K562 (cell line): ENCODE results near the gene RPL11. TPM values are rescaled to one million over a fixed set of nuclear protein-coding genes. Genes with fewer than 3 reads are reported as not detected.

ENCODE experiments used
- ARID3A ChIP-seq: IDR thresholded peaks from 2 replicates; pipeline ENCODE4 v1.6.1; 2012; ENCODE audit warnings: low read depth, low read length, improper control_type of control experiment, borderline replicate concordance
- CEBPZ ChIP-seq: fragments of 150-350 bp; IDR thresholded peaks from 2 replicates; pipeline ENCODE4 v1.6.1; 2014; ENCODE audit warnings: low read depth, mild to moderate bottlenecking, low read length, borderline replicate concordance
- CUX1 ChIP-seq: fragments of 200-800 bp; sonication (Bioruptor generic); IDR thresholded peaks from 2 replicates; pipeline ENCODE4 v1.6.1; 2016; ENCODE audit warnings: missing genetic modification characterization, missing compliant biosample characterization
- CXXC5 ChIP-seq: fragments of 250-450 bp; sonication (Bioruptor Pico); IDR thresholded peaks from 2 replicates; pipeline ENCODE4 v1.8.0; 2022; ENCODE audit warnings: inconsistent platforms, mild to moderate bottlenecking, moderate library complexity
- E2F3 ChIP-seq: fragments of 250-450 bp; sonication (Bioruptor Pico); IDR thresholded peaks from 2 replicates; pipeline ENCODE4 v1.4.0; 2020; ENCODE audit warnings: mild to moderate bottlenecking
- FOXJ2 ChIP-seq: fragments of 200-800 bp; sonication (Bioruptor generic); IDR thresholded peaks from 2 replicates; pipeline ENCODE4 v1.6.1; 2016; ENCODE audit warnings: missing genetic modification characterization, missing compliant biosample characterization
- NR2C1 ChIP-seq, 2 experiments: fragments of 450-650 bp; IDR thresholded peaks; 2 replicates each; pipeline ENCODE4 v1.6.1; 2017; ENCODE audit warnings: mild to moderate bottlenecking in 2 of 2, antibody characterized with exemption in 1 of 2, inconsistent platforms in 1 of 2, missing compliant biosample characterization in 1 of 2, missing genetic modification characterization in 1 of 2
- RBM22 ChIP-seq: fragments of 200-400 bp; formaldehyde crosslinking; IDR thresholded peaks from 2 replicates; pipeline ENCODE4 v1.6.1; 2018; ENCODE audit warnings: low read length, low read depth; ENCODE audit not compliant: poor library complexity, severe bottlenecking
- RCOR1 ChIP-seq, 2 experiments: IDR thresholded peaks; 2 replicates each; pipeline ENCODE4 v1.6.1; 2012; ENCODE audit warnings: low read depth in 2 of 2, low read length in 2 of 2, borderline replicate concordance in 1 of 2, improper control_type of control experiment in 1 of 2
- STAG1 ChIP-seq: sonication (generic); formaldehyde crosslinking; IDR thresholded peaks from 2 replicates; pipeline ENCODE4 v1.5.0; 2020; ENCODE audit warnings: missing genetic modification reagents, borderline replicate concordance
- TAF9B ChIP-seq: fragments of 450-650 bp; IDR thresholded peaks from 2 replicates; pipeline ENCODE4 v1.6.1; 2018; ENCODE audit warnings: mild to moderate bottlenecking; ENCODE audit not compliant: partially characterized antibody
- TEAD4 ChIP-seq, 2 experiments: sonication (generic) in 1 of 2; formaldehyde crosslinking in 1 of 2; IDR thresholded peaks; 2 replicates each; pipeline versions ENCODE4 v1.6.1 to v1.8.0; 2012 to 2022; ENCODE audit warnings: borderline replicate concordance in 1 of 2, inconsistent platforms in 1 of 2, low read length in 1 of 2, mild to moderate bottlenecking in 1 of 2, missing genetic modification reagents in 1 of 2
- polyA plus RNA-seq, 8 experiments: library from polyadenylated mRNA; depleted of rRNA in 4 of 8; stranded (reverse) in 5 of 8; unstranded in 3 of 8; fragments of >200 nt; fragmentation: Nextera tagmentation in 2 of 8; fragmentation: Illumina TruSeq in 1 of 8; extraction: Ambion mirVana in 2 of 8; extraction: Trizol in 1 of 8; gene quantifications; 2 replicates each; pipeline versions ENCODE4 v1.2.1 to v1.2.3, GENCODE V29; 2011 to 2014; ENCODE audit warnings: inconsistent platforms in 1 of 8, missing spikeins in 1 of 8
- total RNA-seq, 7 experiments: library from RNA; depleted of rRNA in 6 of 7; stranded (reverse); fragments of >200 nt in 6 of 7; fragmentation: Illumina TruSeq in 2 of 7; extraction: Trizol in 2 of 7; gene quantifications; 2 replicates each; pipeline versions ENCODE4 v1.2.1 to v1.2.3, GENCODE V29; 2011 to 2021; ENCODE audit warnings: low replicate concordance in 1 of 7

RPL11 gene
- total and polyA plus RNA-seq, 9 of the 15 experiments (the other 6 are each of a cell fraction or from before 2014, with no cell fraction given), result 1,781 to 4,526 (median 3,111) TPM

GRCh38 chr1:23673086-23673813 lies 18.4 kb upstream of the RPL11 start (continued):
- no peak for TF ChIP-seq ARID3A
- no peak for TF ChIP-seq RBM22
- TF ChIP-seq TAF9B, result no peak
- no peak for TF ChIP-seq E2F3 (CRISPR knock-in tag)
- TF ChIP-seq RCOR1 (IDR thresholded peaks at IDR 0.05; ENCODE audit: borderline replicate concordance in 1 of 2, low read depth in 2 of 2, low read length in 2 of 2), result peak in 1 of 2 experiments; percentile 89; a peak in 2 of 4 replicates
- peak; percentile 39; the same call in 1 of the 2 replicates for TF ChIP-seq STAG1 (CRISPR knock-in tag)
- TF ChIP-seq NR2C1 (IDR thresholded peaks at IDR 0.05), result no peak
- peak; percentile 30; the same call in 1 of the 2 replicates for TF ChIP-seq NR2C1 (tag; IDR thresholded peaks at IDR 0.05)
- no peak for TF ChIP-seq CEBPZ
- TF ChIP-seq FOXJ2, result peak; percentile 88
- TF ChIP-seq TEAD4 (IDR thresholded peaks at IDR 0.05; ENCODE audit: low read length), result no peak
- TF ChIP-seq TEAD4 (CRISPR knock-in tag; IDR thresholded peaks at IDR 0.05; ENCODE audit: borderline replicate concordance), result 0 out of 2 replicates have a peak, but pooled peaks have one; percentile 47
- peak; percentile 54; the same call in 1 of the 2 replicates for TF ChIP-seq CXXC5 (CRISPR knock-in tag)
- no peak for TF ChIP-seq CUX1 (CRISPR knock-in tag)
